Measurements from ENCODE around the gene CAPZA1.
"Not testable (repeated sequence)": the region's sequence is repeated elsewhere in the genome, so short reads cannot be mapped to it uniquely, and the experiment has no call there.

Gene CAPZA1

GRCh38 chr1:112619518-112620376 lies at the start of gene CAPZA1:
TSS of gene CAPZA1 (plus strand) at chr1:112619832. CDS start at chr1:112619845, 13 bp downstream.
- peak; percentile 85 for DNase-seq

- no peak for DNase-seq
Measured at GRCh38 chr1:112575154-112575804, 44.4 kb upstream of the CAPZA1 start.

GRCh38 chr1:112576240-112576639 lies 43.4 kb upstream of the CAPZA1 start:
- no peak for DNase-seq

- DNase-seq, result no peak
Measured at GRCh38 chr1:112579801-112580510, 39.7 kb upstream of the CAPZA1 start.

GRCh38 chr1:112581586-112582192 lies 37.9 kb upstream of the CAPZA1 start:
- no peak for DNase-seq

GRCh38 chr1:112583366-112583765 lies 36.3 kb upstream of the CAPZA1 start:
- no peak for DNase-seq

GRCh38 chr1:112589766-112590165 lies 29.9 kb upstream of the CAPZA1 start:
- no peak for DNase-seq

GRCh38 chr1:112594208-112594876 lies 25.3 kb upstream of the CAPZA1 start:
- DNase-seq, result no peak

- no peak for DNase-seq
Measured at GRCh38 chr1:112599477-112599876, 20.2 kb upstream of the CAPZA1 start.

GRCh38 chr1:112603012-112603411 lies 16.6 kb upstream of the CAPZA1 start:
- DNase-seq, result no peak

GRCh38 chr1:112603541-112603940 lies 16.1 kb upstream of the CAPZA1 start:
- DNase-seq, result no peak

- no peak for DNase-seq
Measured at GRCh38 chr1:112605633-112606327, 13.9 kb upstream of the CAPZA1 start.

GRCh38 chr1:112614460-112615065 lies 5.1 kb upstream of the CAPZA1 start:
- DNase-seq, result peak; percentile 39

GRCh38 chr1:112618114-112618720 lies 1.4 kb upstream of the CAPZA1 start:
- peak; percentile 20 for DNase-seq

GRCh38 chr1:112618721-112619517 lies 713 bp upstream of the CAPZA1 start, which contains the start of gene ST7L:
TSS of gene ST7L (minus strand) at chr1:112619141. CDS start at chr1:112619113, 28 bp downstream.
- DNase-seq, result peak; percentile 58

- DNase-seq, result no peak
Measured at GRCh38 chr1:112620377-112620695, 704 bp downstream of the CAPZA1 start.

GRCh38 chr1:112624493-112624892 lies 4.9 kb downstream of the CAPZA1 start:
- DNase-seq, result not testable (repeated sequence)

- DNase-seq, result no peak
Measured at GRCh38 chr1:112625696-112626095, 6.1 kb downstream of the CAPZA1 start.

- DNase-seq, result no peak
Measured at GRCh38 chr1:112626193-112626592, 6.6 kb downstream of the CAPZA1 start.

- no peak for DNase-seq
Measured at GRCh38 chr1:112626887-112627286, 7.3 kb downstream of the CAPZA1 start.
